GM21786 (cell line): Measurements from ENCODE around the gene ENDOV.

ENCODE experiments used
- ATAC-seq: cut with Tn5 transposase; IDR thresholded peaks from one replicate; pipeline ENCODE4 v1.9.1; 2021; ENCODE audit not compliant: unreplicated experiment

Gene ENDOV

GRCh38 chr17:80447790-80448189, 32.8 kb downstream of the ENDOV start:
- ATAC-seq, result no peak

- no peak for ATAC-seq
Measured at GRCh38 chr17:80449194-80449929, 34.4 kb downstream of the ENDOV start.

- ATAC-seq, result no peak
Measured at GRCh38 chr17:80449930-80450576, 35.1 kb downstream of the ENDOV start.

- no peak for ATAC-seq
Measured at GRCh38 chr17:80451104-80451775, 36.3 kb downstream of the ENDOV start.

GRCh38 chr17:80452173-80452915, 37.4 kb downstream of the ENDOV start:
- no peak for ATAC-seq

- ATAC-seq, result no peak
Measured at GRCh38 chr17:80453126-80453997, 38.4 kb downstream of the ENDOV start.

- ATAC-seq, result no peak
Measured at GRCh38 chr17:80453998-80454556, 39.1 kb downstream of the ENDOV start.

GRCh38 chr17:80454557-80455335, 39.8 kb downstream of the ENDOV start:
- ATAC-seq, result peak; percentile 82

GRCh38 chr17:80455336-80455710, 40.4 kb downstream of the ENDOV start:
- ATAC-seq, result peak; percentile 11

- no peak for ATAC-seq
Measured at GRCh38 chr17:80455784-80456183, 40.8 kb downstream of the ENDOV start.

- no peak for ATAC-seq
Measured at GRCh38 chr17:80456465-80457235, 41.7 kb downstream of the ENDOV start.

- no peak for ATAC-seq
Measured at GRCh38 chr17:80457236-80457856, 42.4 kb downstream of the ENDOV start.

GRCh38 chr17:80458016-80458415, 43.0 kb downstream of the ENDOV start:
- no peak for ATAC-seq

GRCh38 chr17:80459234-80459633, 44.3 kb downstream of the ENDOV start:
- no peak for ATAC-seq

GRCh38 chr17:80460429-80460834, 45.5 kb downstream of the ENDOV start:
- no peak for ATAC-seq

- ATAC-seq, result no peak
Measured at GRCh38 chr17:80461528-80462160, 46.7 kb downstream of the ENDOV start.

GRCh38 chr17:80463784-80464400, 48.9 kb downstream of the ENDOV start:
- ATAC-seq, result no peak
